LNCaP clone FGC (cell line): Measurements from ENCODE around the gene HTRA2.

ENCODE experiments used
- DNase-seq: peaks from one replicate; pipeline ENCODE4 v3.0.0-alpha.2; 2011; ENCODE audit warnings: low read depth
- H3K4me3 ChIP-seq: 2 replicates; pipeline ENCODE4 v1.5.1; 2011; ENCODE audit warnings: mild to moderate bottlenecking, low read depth, low read length, control low read depth
- TF ChIP-seq, protein P1 (sequence below): IDR thresholded peaks from 2 replicates; pipeline ENCODE4 v1.5.1; 2012; ENCODE audit warnings: mild to moderate bottlenecking; ENCODE audit not compliant: control insufficient read depth, insufficient read depth; ENCODE audit errors: extremely low read depth

Gene HTRA2

DNA sequence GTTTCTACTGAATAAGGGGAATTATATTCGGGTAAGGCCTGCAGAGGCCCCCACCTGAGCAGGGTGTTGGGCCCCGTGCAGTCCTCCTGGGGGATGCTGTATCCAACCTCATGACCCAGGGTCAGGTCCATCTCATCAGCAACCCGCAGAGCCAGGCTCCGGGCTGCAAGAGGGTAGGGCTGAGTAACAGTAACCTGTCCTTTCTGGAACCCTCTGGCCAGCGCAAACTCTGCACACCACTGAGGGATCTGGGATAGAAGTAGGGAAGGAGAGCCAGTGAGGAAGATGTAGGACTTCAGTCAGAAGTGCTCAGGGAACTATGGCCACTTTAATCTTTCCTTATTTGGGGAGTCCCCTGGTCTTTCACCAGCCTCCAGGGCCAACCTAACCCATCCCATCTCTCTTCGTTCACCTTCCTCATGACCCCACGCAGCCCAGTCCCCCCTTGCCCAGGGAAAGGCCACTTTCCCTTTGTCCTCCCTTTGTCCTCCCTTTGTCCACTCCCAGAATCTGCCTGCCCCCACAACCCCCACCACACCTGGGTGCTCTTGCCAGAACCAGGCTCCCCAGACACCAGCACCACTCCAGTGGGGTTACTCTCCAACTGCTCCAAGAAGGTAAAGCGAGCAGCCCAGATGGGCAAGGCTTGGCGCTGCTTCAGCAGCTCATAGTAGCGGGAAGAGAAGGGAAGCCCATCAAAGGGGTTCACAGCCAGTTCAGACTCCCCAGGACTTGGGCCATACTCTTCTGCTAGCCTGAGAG, 4.6 kb upstream of the HTRA2 start:
- peak overlapping the region; percentile 57 for H3K4me3 ChIP-seq
- DNase-seq = no peak
- TF ChIP-seq, protein P1, sequence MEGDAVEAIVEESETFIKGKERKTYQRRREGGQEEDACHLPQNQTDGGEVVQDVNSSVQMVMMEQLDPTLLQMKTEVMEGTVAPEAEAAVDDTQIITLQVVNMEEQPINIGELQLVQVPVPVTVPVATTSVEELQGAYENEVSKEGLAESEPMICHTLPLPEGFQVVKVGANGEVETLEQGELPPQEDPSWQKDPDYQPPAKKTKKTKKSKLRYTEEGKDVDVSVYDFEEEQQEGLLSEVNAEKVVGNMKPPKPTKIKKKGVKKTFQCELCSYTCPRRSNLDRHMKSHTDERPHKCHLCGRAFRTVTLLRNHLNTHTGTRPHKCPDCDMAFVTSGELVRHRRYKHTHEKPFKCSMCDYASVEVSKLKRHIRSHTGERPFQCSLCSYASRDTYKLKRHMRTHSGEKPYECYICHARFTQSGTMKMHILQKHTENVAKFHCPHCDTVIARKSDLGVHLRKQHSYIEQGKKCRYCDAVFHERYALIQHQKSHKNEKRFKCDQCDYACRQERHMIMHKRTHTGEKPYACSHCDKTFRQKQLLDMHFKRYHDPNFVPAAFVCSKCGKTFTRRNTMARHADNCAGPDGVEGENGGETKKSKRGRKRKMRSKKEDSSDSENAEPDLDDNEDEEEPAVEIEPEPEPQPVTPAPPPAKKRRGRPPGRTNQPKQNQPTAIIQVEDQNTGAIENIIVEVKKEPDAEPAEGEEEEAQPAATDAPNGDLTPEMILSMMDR = no peak

DNA sequence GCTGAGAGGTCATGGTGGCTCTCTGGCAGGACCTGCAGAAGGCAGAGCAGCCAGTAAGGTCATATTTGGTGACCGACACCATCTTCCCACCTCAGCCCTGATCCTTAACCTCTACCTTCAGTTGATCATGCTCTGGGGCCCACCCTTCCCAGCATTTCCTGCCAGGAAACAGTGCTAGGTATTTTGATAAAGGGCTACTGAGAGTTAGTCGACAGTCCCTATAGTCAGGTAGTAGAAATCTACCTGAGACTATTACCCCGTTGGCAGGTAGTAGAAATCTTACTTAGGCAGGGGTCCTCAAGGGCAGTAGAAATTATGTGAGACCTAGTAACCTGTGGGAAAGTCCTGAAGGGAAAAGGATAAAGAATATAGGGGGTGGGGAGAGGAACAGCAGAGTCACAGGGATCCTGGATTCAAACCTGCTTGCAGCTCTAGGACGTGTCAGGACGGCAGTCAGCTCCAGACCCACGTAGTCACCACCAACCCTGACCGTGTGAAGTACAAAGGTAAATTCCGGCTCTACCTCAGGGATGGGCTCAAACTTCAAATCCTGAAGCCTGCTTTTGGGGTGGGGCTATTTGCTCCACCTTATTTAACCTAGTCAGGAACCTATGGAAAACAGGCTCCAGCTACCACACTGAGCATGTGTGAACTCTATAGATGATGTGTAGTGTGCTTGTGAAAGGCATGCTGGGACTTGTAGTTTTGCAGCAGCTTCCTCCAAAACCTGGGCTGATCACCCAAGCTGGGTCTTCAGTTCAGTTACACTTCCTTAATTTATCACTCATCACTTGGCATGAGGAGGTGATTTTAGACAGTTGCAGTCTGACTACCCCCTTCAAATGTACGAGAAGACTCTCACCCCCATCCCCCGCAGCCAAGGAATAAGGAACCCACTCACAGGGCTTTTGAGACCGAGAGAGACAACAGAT, 3.8 kb upstream of the HTRA2 start, which contains the start of gene DQX1:
DQX1 (minus strand) TSS at position 515 of the 932 bp plus-strand sequence; CDS start at position 13, 502 bp downstream.
- TF ChIP-seq, protein P1 = no peak
- peak within 1 kb of the TSS; percentile 57 for H3K4me3 ChIP-seq
- peak; percentile 79 for DNase-seq

DNA sequence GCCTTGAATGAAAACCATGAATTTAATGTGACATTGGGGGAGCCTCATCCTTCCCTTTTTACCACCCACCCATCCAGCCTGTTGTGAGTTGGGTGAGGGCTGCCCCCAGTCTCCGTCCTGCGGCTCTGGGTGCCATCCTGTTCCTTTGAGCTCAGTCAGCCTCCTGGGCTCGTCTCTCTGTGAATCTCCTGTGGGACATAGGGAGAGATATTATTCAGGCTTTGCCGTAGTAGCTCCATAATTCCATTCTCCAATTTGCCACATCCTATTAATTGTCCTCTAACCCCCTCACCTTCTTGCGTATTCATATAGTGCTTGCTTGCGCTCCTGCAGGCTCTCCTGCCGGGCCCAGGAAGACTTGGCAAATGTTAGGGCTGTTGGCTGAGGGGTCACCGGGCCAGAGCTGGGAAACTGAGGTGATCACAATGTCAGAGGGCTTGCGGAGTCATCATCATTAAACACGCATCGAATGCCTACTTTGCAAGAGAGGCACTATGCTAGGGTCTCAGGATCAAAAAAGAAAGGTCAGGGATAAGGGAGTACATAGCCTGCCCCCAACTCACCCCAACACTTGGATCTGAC, 3.0 kb upstream of the HTRA2 start:
- H3K4me3 ChIP-seq = no peak overlapping the region
- TF ChIP-seq, protein P1 = no peak
- DNase-seq = no peak

DNA sequence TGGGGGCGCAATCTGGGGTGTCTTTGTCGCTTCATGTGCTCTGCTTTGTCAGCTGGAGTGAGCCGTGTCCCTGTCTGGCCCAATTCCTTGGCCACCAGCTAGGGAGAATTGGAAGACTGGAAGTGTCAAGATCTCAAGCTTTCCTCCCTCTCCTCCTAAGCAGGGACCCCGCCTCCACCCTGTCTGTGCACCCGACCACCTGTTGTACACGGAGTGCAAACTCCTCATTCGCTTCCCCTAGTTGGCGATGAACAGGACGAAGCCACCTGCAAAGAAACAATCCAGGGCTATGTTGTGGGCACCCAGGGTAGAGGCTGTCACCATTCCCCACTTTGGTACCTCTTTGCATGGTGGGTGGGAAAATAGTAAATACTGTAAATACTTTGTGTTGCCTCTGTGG, 2.0 kb upstream of the HTRA2 start:
- DNase-seq = no peak
- no peak overlapping the region for H3K4me3 ChIP-seq
- TF ChIP-seq, protein P1 = no peak

DNA sequence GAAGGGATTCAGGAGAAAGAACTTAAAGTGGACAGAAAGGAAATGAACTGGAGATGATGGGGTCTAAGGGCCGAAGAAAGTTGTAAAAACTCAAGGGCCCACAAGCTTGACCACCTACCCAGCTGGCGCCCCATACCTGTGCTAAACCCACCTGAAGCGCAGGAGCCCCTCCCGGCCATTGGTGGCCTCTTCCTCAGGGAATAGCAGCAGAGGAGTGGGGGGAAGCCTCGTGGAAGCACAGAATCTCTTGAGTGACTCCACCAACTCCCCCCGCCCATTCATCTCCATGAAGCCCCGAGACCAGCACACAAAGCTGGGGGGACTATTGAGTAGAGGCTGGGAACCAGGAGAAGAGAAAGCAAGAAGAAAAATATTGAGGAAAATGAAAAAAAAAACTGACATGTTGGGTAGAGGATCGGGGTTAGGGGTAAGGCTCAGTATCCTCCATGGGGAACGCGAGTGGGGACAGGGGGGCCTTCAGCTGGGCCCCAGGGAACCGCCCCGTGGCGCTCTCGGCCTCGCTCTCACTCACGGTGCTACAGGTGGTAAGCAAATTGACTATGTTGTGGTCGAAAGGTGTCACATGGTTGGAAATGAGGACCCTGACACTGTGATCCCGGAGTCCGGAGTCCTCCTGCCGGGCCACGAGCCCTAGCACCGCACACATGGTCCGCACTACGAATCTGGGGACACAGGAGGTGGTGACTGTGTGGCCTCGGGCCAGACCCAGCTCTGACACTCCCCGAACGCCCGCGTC, 955 bp upstream of the HTRA2 start:
- H3K4me3 ChIP-seq = peak overlapping the region; percentile 83
- no peak for DNase-seq
- TF ChIP-seq, protein P1 = no peak
